T-helper 2 cell (primary cell): ENCODE measurements around the gene MRPL18.
A peak's percentile ranks its signal among the peaks of the same experiment; 100 is the strongest.
"Not testable (repeated sequence)": the region's sequence is repeated elsewhere in the genome, so short reads cannot be mapped to it uniquely, and the experiment has no call there.

Source experiments
- DNase-seq, 5 experiments: peaks; one replicate each; pipeline versions ENCODE4 v3.0.0 to v3.0.0-alpha.2; 2012 to 2022
- total RNA-seq, 2 donors: gene quantifications; one replicate each; lab custom pipeline; 2026; lab: John Stamatoyannopoulos, UW

Gene MRPL18
- 12.5 to 25.9 reads per million in 2 donors for total RNA-seq

GRCh38 chr6:159790149-159790955 lies at the start of gene MRPL18:
Gene MRPL18, plus strand, starts transcription at chr6:159790467. Its CDS starts 121 bp downstream, at chr6:159790588.
- DNase-seq = peak; percentile 63 to 99 (median 83)

GRCh38 chr6:159742165-159742564 lies 48.1 kb upstream of the MRPL18 start:
- DNase-seq = no peak

GRCh38 chr6:159745081-159745480 lies 45.2 kb upstream of the MRPL18 start:
- DNase-seq = no peak

DNA sequence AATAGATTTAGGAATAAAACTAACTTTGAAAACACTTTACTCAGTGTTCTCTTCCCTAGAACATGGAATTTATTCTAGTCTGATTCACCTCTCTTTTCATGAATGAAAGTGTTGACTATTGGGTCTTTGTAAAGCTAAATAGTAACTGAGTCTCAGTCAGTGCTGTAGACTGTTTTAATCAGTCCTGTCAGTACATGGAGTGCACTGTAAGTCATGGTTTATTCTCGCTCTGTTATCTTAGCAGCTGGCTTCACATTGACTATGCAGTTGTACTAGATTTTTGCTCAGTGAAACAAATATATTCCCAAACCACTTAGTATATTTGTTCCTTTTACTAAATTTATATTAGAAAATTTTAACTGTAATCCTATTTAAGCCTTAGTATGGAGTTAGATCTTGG lies 43.5 kb upstream of the MRPL18 start:
- DNase-seq = no peak

- DNase-seq = not testable (repeated sequence)
Observed at GRCh38 chr6:159748127-159748526, 42.1 kb upstream of the MRPL18 start.

- DNase-seq = no peak
Observed at GRCh38 chr6:159751448-159751847, 38.8 kb upstream of the MRPL18 start.

DNA sequence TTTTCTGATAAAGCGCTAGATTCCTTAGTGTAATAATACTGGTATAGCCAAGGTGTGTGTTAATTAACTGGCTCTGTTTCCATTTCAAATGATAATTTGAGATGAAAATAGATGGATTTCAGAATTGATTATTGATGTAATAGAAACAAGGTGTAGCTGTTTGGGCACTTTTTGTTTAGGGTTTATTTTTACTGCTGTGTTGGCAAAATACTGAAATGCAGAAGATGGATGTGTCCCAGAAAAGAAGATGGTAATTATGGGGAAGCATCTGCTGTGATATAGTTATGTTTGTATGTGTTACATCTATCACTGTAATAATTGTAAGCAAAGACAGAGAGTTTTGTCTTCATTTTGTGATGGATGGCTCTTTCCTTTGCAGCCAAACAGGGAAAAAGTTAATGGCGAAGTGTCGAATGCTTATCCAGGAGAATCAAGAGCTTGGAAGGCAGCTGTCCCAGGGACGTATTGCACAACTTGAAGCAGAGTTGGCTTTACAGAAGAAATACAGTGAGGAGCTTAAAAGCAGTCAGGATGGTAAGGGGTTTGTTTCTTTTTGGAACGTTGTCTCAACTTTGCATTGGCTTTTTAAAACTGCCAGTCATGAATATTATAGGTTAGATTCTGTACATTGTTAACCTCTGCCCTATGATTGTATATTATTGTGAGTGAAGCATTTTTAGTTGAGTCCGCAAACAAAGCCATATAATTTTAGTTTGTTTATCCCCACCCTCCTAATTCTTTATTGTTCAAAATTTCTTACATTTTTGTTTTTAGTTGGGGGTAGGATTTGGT lies 37.0 kb upstream of the MRPL18 start:
- no peak for DNase-seq

DNA sequence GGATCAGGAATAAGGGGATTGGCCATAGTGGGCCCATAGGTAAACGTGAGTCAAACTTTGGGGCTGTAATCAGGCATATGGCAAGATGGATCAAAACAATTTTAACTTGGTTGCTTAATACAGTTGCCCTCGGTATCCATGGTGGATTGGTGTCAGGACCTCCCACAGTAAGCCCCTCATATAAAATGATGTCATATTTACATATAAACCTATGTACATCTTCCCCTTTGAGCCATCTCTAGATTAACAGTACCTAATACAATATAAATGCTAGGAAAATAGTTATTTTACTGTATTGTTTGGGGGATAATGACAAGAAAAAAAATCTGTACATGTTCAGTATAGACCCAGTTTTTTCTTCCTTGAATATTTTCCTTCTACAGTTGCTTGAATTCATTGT lies 35.9 kb upstream of the MRPL18 start:
- DNase-seq = no peak

GRCh38 chr6:159754959-159755914 lies 35.0 kb upstream of the MRPL18 start:
- no peak for DNase-seq

DNA sequence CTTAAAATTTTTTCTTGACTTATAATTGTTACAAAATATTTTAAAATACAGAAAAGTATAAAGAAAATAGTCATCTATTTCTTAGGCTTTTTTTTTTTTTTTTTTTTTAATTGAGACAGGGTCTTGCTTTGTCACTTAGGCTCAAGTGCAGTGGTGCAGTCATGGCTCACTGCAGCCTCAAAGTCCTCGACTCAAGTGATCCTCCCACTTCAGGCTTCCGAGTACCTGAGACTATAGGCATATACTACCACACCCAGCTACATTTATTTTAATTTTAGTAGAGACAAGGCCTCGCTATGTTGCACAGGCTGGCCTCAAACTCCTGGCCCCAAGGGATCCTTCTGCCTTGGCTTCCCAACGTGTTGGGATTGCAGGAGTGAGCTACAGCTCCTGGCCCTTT lies 33.8 kb upstream of the MRPL18 start:
- no peak for DNase-seq

GRCh38 chr6:159758031-159759001 lies 32.0 kb upstream of the MRPL18 start:
- no peak for DNase-seq

GRCh38 chr6:159759645-159760044 lies 30.6 kb upstream of the MRPL18 start:
- no peak for DNase-seq

- DNase-seq = no peak
Observed at GRCh38 chr6:159760602-159761057, 29.6 kb upstream of the MRPL18 start.

DNA sequence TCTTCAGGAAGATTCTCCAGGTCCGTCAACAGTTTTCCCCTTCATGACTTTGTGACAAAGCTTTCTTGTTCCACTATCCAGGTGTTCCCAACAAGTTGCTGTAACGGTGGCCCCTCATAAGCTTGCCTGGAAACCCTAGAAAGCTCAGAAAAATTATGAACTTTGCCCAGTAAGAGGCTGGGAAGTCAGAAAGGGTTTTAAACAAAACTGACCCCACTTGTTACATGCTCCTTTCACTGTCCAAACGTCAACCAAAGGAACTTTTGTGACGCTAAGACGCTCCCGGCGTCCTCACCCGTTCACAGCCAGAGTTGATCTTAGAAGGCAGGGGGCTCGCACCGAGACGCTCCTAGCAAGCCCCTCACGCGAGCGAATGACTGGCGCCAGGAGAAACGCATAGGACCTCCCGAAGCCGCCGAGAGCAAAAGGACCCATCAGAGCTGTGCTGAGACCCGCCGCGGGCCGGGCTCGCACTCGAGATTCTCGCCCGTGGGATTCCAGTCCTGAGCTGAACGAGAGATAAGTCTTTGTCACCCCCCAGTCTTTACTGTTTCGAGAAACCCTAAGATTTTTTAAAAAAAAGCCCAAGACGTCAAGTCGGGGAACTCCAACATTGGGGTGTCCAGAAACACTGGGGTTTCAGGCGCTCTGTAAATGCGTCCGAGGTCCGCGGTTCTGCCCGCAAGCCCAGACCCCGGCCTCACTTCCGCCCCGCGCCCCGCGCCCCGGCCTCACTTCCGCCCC lies 29.0 kb upstream of the MRPL18 start:
- DNase-seq = no peak

DNA sequence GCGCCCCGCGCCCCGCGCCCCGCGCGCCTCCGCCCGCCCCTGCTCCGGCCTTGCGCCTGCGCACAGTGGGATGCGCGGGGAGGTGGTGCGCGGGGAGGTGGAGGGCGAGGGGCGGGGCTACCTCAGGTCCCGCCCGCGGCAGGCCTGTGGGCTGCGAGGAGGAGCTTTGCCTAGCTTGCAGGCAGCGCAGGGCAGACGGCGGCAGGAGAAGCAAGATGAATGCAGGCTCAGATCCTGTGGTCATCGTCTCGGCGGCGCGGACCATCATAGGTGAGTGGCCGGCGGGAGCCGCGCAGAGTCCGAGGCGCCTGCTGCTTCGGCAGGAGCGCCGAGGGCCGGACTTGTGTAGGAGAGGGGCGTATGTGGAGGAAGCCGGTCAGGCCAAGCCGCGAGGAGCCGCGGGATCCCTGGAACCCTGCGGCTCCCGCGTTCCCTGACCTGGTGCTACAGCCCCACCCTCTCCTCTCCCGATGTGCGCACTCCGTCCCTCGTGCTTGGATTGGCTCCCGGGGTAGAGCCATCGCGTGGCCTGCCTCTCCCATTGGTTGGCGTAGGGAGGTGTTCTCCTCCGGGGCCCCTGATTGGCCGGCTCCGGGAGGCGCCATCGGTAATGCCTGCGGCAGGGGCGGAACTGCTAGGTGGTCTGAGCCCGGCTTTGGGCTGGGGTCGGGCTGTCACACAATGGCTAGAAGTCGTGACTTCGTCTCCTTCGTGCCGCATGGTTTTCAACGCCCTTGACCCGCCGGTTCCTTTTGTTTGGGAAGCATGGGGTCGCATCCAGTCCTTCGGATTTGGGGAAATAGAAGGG lies 28.2 kb upstream of the MRPL18 start, which contains the start of gene ACAT2:
Gene ACAT2, plus strand, starts transcription at position 173 of the 808 bp plus-strand sequence. Its CDS starts 43 bp downstream, at position 216.
- DNase-seq = peak; percentile 86 to 98 (median 88)

GRCh38 chr6:159762681-159763293 lies 27.5 kb upstream of the MRPL18 start:
- peak in 4 of 5 experiments; percentile 11 to 50 (median 27) for DNase-seq

GRCh38 chr6:159766906-159767305 lies 23.4 kb upstream of the MRPL18 start:
- no peak for DNase-seq

GRCh38 chr6:159769470-159769869 lies 20.8 kb upstream of the MRPL18 start:
- DNase-seq = no peak

DNA sequence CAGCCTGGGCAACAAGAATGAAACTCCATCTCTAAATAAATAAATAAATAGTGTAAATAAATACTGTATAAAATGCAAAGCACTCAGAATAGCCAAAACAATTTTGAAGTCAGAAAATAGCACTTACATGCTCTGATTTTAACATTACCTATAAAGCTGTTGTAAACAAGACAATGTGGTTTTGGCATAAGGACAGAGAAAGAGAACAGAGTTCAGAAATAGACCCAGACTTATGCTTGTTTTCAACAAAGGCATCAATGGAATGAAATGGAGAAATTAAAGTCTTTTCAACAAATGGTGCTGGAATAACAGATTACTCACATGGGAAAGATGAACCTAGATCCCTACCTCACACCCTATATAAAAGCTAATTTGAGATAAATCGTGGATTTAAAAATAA lies 18.1 kb upstream of the MRPL18 start:
- no peak for DNase-seq
